ENCODE results near the gene FAM171A2. TPM values are rescaled to one million over a fixed set of nuclear protein-coding genes. Genes with fewer than 3 reads are reported as not detected.

Gene FAM171A2
- total RNA-seq, 2 experiments from 2014 or later, result 0.19 to 0.36 TPM

- CTCF ChIA-PET, result no interaction called here
- POLR2A ChIA-PET, result interaction anchor here (1.7 kb wide), 1 partner anchor 101 kb away, joined by 4 read pairs; no protein-coding TSS in a partner anchor
These were observed 45.4 kb downstream of the FAM171A2 start for GRCh38 chr17:44318077-44318892.

DNA sequence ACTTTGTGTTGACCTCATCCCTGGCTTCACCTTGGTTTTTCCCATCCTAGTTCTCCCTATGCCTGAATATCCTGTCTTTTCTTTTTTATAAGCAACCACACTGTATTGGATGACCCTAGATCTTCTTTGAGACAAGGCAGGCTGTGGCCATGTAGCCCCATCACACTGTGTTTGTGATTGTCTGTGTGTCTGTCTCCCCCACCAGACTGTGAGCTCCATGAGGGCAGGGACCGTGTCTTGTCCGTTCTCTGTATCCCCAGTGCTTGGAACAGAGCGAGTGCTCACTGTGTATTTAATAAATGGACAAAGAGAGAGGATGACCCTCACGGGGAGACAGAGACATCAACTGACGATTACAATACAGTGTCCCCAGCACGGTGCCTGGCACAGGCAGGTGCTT lies 46.1 kb downstream of the FAM171A2 start:
- POLR2A ChIA-PET, result interaction anchor here (1.1 to 1.7 kb wide), 3 partner anchors 8 to 101 kb away, joined by 3 to 4 read pairs (median 4); partner anchors contain the start of gene GRN
- CTCF ChIA-PET, result no interaction called here

GRCh38 chr17:44315760-44316731 lies 47.6 kb downstream of the FAM171A2 start:
- POLR2A ChIA-PET, result interaction anchor here (0.6 to 1.2 kb wide), 5 partner anchors 9 to 99 kb away, joined by 3 to 8 read pairs (median 3); partner anchors contain the start of gene GRN

DNA sequence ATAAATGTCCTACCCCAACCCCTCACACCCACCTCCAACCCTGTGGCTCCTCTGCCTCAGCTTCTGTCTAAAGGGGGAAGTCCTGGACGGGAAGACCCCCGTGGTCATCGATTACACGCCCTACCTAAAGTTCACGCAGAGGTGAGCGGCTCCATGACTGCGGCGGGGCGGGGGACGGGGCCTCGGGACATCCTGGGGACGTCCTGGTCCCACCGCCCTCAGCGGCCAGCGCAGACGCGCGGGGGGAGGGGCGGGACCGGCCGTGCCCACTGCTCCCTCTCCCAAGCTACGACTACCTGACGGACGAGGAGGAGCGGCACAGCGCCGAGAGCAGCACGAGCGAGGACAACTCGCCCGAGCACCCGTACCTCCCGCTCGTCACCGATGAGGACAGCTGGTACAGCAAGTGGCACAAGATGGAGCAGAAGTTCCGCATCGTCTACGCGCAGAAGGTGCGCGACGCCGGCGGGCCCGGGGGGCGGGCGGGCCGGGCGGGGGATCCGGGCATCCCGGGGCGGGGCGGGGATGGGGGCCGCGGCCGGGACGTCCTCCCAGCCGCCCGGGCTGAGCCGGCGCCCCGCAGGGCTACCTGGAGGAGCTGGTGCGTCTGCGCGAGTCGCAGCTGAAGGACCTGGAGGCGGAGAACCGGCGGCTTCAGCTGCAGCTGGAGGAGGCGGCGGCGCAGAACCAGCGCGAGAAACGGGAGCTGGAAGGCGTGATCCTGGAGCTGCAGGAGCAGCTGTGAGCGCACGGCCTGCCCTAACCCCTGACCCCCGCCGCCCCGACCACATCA lies 48.6 kb downstream of the FAM171A2 start:
- ChIA-PET POLR2A (interaction anchor here (0.6 to 0.9 kb wide), 2 partner anchors 10 to 98 kb away, joined by 3 read pairs; partner anchors contain the start of gene SLC25A39), CTCF (interaction anchor here (1.4 to 1.8 kb wide), 2 partner anchors 104 to 105 kb away, joined by 3 to 5 read pairs; no protein-coding TSS in a partner anchor)

More at GRCh38 chr17:44315760-44316731, 47.6 kb downstream of the FAM171A2 start:
- CTCF ChIA-PET, result interaction anchor here (0.6 to 1.4 kb wide), 3 partner anchors 9 to 274 kb away, joined by 3 read pairs; partner anchors contain the start of gene SLC25A39

DNA sequence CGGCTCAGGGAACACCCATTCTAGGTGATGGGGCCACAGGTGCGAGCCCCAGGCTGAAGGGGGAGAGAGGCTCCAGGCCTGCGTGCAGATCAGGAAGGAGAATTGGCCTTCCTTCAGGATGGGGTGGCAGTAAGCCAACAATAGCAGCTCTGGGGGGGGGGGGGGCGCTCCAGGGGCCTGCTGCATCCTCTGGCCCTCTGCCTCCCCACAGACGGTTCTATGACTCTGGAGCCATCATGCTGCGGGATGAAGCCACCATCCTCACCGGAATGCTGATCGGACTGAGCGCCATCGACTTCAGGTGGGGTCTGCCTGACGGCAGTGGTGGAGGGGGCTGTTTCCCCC lies 49.2 kb downstream of the FAM171A2 start:
- ChIA-PET POLR2A (interaction anchor here (0.9 kb wide), 1 partner anchor 10 kb away, joined by 3 read pairs; the partner anchor contains the start of gene SLC25A39), CTCF (interaction anchor here (0.7 to 1.8 kb wide), 2 partner anchors 62 to 105 kb away, joined by 3 to 5 read pairs; no protein-coding TSS in a partner anchor)

DNA sequence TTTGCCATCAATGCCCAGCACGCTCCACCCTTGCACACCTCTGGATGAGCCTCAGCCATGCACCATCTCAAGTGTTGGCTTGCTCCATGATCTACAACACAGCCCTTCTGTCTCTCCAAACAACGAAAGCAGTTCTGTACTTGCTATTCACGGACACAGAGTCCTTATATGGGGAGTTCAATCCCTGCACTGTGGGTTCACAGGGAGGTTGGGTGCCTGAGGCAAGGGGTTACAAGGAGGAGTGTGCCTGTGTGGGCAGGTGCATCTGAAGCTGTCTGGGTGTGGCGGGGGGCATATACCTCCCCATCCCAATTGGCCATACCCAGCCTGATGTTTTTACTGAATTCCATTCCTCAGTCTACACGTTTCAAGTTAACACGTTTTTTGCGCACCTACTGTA lies 49.6 kb downstream of the FAM171A2 start:
- ChIA-PET POLR2A (no interaction called here), CTCF (interaction anchor here (0.6 to 1.8 kb wide), 4 partner anchors 37 to 507 kb away, joined by 3 to 5 read pairs (median 4); no protein-coding TSS in a partner anchor)

DNA sequence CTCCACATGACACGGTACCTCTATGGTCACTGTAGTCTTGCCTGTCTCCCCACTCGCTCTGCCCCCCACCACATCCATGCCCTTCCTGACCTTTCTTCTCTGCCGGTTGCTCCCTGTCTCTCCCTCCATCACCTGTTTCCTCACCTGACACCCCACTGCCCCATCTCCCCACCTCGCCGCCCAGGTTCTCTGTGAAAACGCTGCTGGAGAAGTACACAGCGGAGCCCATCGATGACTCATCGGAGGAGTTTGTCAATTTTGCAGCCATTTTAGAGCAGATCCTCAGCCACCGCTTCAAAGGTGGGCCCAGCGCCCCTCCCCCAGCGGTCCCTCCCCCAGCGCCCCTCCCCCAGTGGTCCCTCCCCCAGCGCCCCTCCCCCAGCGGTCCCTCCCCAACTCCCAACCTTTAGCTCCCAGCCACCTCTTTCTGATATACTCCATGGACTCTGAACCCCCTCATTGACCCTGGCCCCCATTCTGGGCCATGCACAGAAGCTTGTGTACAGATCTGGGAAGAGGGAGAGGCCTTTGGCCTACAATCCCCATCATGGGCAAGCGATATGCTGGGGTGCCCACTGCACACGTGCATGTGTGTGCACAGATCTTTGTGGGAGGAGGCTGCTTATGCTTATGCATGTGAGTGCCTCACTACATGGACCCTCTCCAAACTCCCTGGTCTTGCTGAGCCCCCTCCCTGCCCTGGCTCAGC lies 51.1 kb downstream of the FAM171A2 start:
- CTCF ChIA-PET, result no interaction called here
- POLR2A ChIA-PET, result no interaction called here

DNA sequence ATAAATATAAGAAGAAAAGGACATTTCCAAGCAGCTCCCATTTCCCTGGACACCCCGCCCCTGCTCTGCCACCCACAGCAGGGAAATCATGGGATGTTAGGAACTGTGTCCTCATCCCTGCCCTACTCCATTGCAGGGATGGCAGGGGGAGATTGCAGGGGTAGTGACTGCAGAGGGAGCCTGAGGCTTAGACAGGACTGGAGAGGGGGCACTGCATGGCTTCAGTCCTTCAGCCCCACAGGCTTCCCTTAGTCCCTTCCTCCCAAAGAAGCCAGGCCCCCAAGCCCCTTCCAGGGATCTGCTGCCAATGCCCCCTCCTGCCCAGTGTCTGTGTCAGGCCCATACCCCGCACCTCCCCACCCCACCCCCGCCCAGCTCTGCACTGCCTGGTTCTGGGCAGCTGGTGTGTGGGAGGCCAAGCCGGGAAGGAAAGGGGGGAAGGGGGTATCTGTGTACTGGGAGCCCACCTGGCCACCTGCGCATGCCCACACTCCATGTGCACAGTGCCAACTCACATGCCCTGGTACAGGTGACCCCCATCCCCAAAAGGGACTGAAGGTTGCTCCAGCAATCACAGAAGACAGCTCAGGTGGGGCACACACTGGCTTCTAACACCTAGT lies 52.0 kb downstream of the FAM171A2 start:
- POLR2A ChIA-PET, result interaction anchor here (0.5 kb wide), 1 partner anchor 130 kb away, joined by 3 read pairs; no protein-coding TSS in a partner anchor
- CTCF ChIA-PET, result no interaction called here

GRCh38 chr17:44310609-44311376 lies 52.9 kb downstream of the FAM171A2 start:
- ChIA-PET CTCF (no interaction called here), POLR2A (no interaction called here)

DNA sequence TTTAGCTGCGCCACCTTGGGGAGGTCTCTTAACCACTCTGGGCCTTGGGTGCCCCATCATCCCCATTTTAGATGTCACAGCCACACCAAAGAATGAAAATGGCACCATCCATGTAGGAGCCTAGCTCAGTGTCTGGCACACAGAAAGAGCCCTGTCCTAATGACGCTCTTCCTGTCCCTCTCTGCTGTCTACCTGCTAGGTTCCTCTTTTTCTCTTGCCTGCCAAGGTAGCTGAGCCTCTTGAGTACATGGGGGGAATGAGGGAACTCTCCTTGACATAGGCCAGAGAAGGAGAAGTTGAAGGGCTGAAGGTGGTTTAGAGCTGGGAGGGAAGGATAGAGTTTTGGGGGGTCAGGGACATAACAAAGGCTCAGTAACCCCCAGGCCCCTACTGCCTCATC lies 53.5 kb downstream of the FAM171A2 start:
- ChIA-PET POLR2A (no interaction called here), CTCF (no interaction called here)

- CTCF ChIA-PET, result no interaction called here
- POLR2A ChIA-PET, result no interaction called here
These were observed 54.2 kb downstream of the FAM171A2 start for GRCh38 chr17:44309472-44309871.

DNA sequence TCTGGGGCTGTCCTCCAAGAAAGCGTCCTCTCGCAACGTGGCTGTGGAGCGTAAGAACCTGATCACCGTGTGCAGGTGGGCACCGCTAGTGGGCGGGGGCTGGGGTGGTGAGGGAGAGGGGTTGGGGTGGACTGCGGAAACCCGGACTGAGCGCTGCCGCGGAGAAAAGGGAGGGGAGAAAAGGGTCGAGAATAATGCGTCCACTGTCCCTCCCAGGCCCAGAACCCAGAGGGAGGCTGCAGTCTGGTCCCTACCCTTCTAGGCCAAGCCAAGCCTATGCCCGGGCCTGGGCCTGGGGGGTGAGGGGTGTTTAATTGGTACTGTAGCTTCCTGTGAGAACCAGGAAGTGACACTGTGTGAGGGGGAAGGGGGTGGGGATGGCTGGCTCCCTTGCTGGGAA lies 54.8 kb downstream of the FAM171A2 start:
- CTCF ChIA-PET, result interaction anchor here (0.7 kb wide), 1 partner anchor 88 kb away, joined by 3 read pairs; no protein-coding TSS in a partner anchor
- POLR2A ChIA-PET, result interaction anchor here (1.0 kb wide), 1 partner anchor 88 kb away, joined by 4 read pairs; no protein-coding TSS in a partner anchor

DNA sequence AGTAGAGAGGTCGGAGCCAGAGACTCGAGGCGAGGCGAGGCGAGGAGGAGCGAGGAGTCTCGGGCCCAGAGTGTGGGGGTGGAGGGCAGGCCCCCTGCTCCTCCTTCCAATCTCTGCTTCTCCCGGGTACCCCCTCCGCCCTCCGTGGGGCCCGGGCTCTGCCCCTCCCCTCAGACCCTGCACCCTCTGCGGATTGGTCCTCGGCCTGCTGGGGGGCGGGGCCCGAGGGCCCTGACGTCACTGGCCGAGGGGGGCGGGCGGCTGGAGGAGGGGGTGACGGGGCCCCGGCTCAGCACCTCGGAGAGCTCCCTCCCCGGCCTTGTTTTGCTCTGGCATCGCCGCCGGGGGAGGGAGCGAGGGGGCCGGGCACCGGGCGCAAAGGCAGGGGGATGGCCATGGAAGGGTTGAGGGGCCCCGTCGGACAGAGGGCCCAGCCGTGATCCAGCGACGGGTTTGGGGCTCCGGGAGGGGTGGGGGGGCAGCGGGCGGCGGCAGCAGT lies 55.3 kb downstream of the FAM171A2 start, which contains the start of gene RUNDC3A:
RUNDC3A (plus strand) TSS at position 282 of the 499 bp plus-strand sequence. CDS start 232 bp downstream, outside the sequence.
- CTCF ChIA-PET, result interaction anchor here (0.7 kb wide), 1 partner anchor 87 kb away, joined by 3 read pairs; no protein-coding TSS in a partner anchor
- POLR2A ChIA-PET, result interaction anchor here (0.6 to 1.0 kb wide), 2 partner anchors 87 to 90 kb away, joined by 3 to 4 read pairs; no protein-coding TSS in a partner anchor

GRCh38 chr17:44307387-44308186 lies 56.1 kb downstream of the FAM171A2 start:
- POLR2A ChIA-PET, result interaction anchor here (0.6 to 1.0 kb wide), 2 partner anchors 86 to 89 kb away, joined by 3 to 4 read pairs; no protein-coding TSS in a partner anchor
- CTCF ChIA-PET, result no interaction called here

DNA sequence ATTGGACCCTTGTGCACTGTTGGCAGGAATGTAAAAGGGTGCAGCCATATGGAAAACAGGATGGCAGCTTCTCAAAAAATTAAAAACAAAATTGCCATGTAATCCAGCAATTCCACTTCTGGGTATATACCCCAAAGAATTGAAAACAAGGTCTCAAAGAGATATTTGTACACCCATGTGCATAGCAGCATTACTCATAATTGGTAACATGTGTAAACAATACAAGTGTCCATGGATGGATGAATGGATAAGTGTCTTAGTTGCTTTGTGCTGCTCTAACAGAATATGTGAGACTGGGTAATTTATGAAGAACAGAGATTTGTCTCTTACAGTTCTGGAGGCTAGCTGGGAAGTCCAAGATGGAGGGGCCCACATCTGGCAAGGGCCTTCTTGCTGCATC lies 59.0 kb downstream of the FAM171A2 start:
- ChIA-PET POLR2A (no interaction called here), CTCF (interaction anchor here (0.9 kb wide), 1 partner anchor 83 kb away, joined by 3 read pairs; no protein-coding TSS in a partner anchor)

Data from activated CD8-positive, alpha-beta memory T cell treated with anti-CD3 and anti-CD28 coated beads for 36 hours (primary cell).